ENCODE results near the gene OGFR. TPM values are rescaled to one million over a fixed set of nuclear protein-coding genes. Genes with fewer than 3 reads are reported as not detected.

OGFR gene
- total RNA-seq, 3 donors from 2014 or later: 39.3 to 63.1 (median 48.5) TPM

GRCh38 chr20:62860924-62861691 lies 56.5 kb downstream of the OGFR start:
- Histone ChIP-seq H3K9me3 (no peaks in the 10 kb centered on the region), H3K4me1 (ENCODE audit: low read depth) (peaks cover 7% of the 10 kb centered on the region), H3K4me3 (peak overlapping the region; percentile 22), H3K36me3 (ENCODE audit: low read depth) (no peaks in the 10 kb centered on the region)
- DNase-seq: peak in 2 of 3 donors; percentile 64 to 69
- no peak for TF ChIP-seq CTCF (IDR thresholded peaks at IDR 0.05)
- intact Hi-C loops (cut with DNase I, micrococcal nuclease): no loop called here
- ATAC-seq: no peak

GRCh38 chr20:62861726-62862336 lies 57.2 kb downstream of the OGFR start, which contains the start of gene TCFL5:
Gene TCFL5 (minus strand): TSS chr20:62861822. CDS start chr20:62861670, 152 bp downstream.
- H3K36me3 ChIP-seq (ENCODE audit: low read depth): no peaks in the 10 kb centered on the region
- H3K4me1 ChIP-seq (ENCODE audit: low read depth): peaks cover 7% of the 10 kb centered on the region
- intact Hi-C loops (cut with DNase I, micrococcal nuclease): no loop called here
- no peak for TF ChIP-seq CTCF (IDR thresholded peaks at IDR 0.05)
- ATAC-seq (peak; percentile 100), DNase-seq (peak; percentile 89 to 97 (median 93))
- peak within 1 kb of the TSS; percentile 22 for H3K4me3 ChIP-seq
- H3K9me3 ChIP-seq: no peaks in the 10 kb centered on the region

Other genes with a start within 250 kb of the OGFR start
- 10 to 100 TPM; 13.3 to 18.5 (median 15.0) TPM for gene SLCO4A1, start 162.3 kb upstream of the OGFR start, total RNA-seq
- gene NTSR1, start 96.0 kb upstream of the OGFR start, total RNA-seq: 10 to 100 TPM in 1 of 3 donors, under 1 TPM in 1, not detected in 1; 0.31 to 22.1 TPM
- gene MRGBP, start 8.4 kb upstream of the OGFR start, total RNA-seq: 10 to 100 TPM in 1 of 3 donors, 1 to 10 TPM in 2; 7.1 to 11.0 (median 8.3) TPM
- 10 to 100 TPM in 1 of 3 donors, 1 to 10 TPM in 1, under 1 TPM in 1; 0.70 to 12.4 (median 2.3) TPM for gene COL9A3, start 12.2 kb downstream of the OGFR start, total RNA-seq
- 10 to 100 TPM in 1 of 3 donors, 1 to 10 TPM in 2; 4.3 to 13.3 (median 6.6) TPM for gene TCFL5, start 57.0 kb downstream of the OGFR start, total RNA-seq
- 10 to 100 TPM; 53.4 to 72.5 (median 67.4) TPM for gene DIDO1, start 121.7 kb downstream of the OGFR start, total RNA-seq
- gene GID8, start 133.3 kb downstream of the OGFR start, total RNA-seq: 10 to 100 TPM; 32.6 to 37.1 (median 34.2) TPM
- 10 to 100 TPM in 1 of 3 donors, 1 to 10 TPM in 2; 4.8 to 22.2 (median 6.4) TPM for gene SLC17A9, start 147.9 kb downstream of the OGFR start, total RNA-seq
- gene BHLHE23, start 202.1 kb downstream of the OGFR start, total RNA-seq: not detected